H1 (cell line): ENCODE data around the gene UBE2B. TPM values are rescaled to one million over a fixed set of nuclear protein-coding genes. Genes with fewer than 3 reads are reported as not detected.

ENCODE experiments used
- CTCF ChIA-PET: fragments of 300-600 bp; sonication (Branson Sonifier 250); formaldehyde crosslinking; loops from one replicate; lab custom pipeline; 2021; ENCODE audit not compliant: partially characterized antibody; lab: Charles Lee
- POLR2A ChIA-PET: fragments of 300-600 bp; sonication (Branson Sonifier 250); formaldehyde crosslinking; loops from one replicate; lab custom pipeline; 2021; ENCODE audit warnings: inconsistent platforms; ENCODE audit not compliant: partially characterized antibody; lab: Charles Lee
- DNase-seq, 2 experiments: peaks; one replicate each; pipeline versions ENCODE4 v3.0.0 to v3.0.0-alpha.2; 2010 to 2022; ENCODE audit warnings: low spot score in 2 of 2, low read depth in 1 of 2, mixed read lengths in 1 of 2
- FAIRE-seq: peaks from 2 replicates; lab custom pipeline; 2011; peaks lifted over from hg19 to GRCh38; lab: Jason Lieb, UNC
- H2AFZ ChIP-seq: 2 replicates; pipeline ENCODE4 v1.8.1; 2012; ENCODE audit warnings: low read length, inconsistent platforms
- H2AK5ac ChIP-seq: 2 replicates; pipeline ENCODE4 v1.6.1; 2013; ENCODE audit warnings: low read depth, low read length
- H2BK120ac ChIP-seq: replicated peaks from 2 replicates; pipeline ENCODE3; 2013; ENCODE audit warnings: low read depth, low read length, inconsistent platforms
- H2BK12ac ChIP-seq: 2 replicates; pipeline ENCODE4 v1.6.1; 2013; ENCODE audit warnings: low read depth, low read length
- H2BK15ac ChIP-seq: 2 replicates; pipeline ENCODE4 v1.6.1; 2013; ENCODE audit warnings: low read length
- H2BK20ac ChIP-seq: 2 replicates; pipeline ENCODE4 v1.6.1; 2013; ENCODE audit warnings: low read length
- H2BK5ac ChIP-seq: 2 replicates; pipeline ENCODE4 v1.6.1; 2013; ENCODE audit warnings: low read depth, low read length
- H3K14ac ChIP-seq: 2 replicates; pipeline ENCODE4 v1.6.1; 2013; ENCODE audit warnings: inconsistent platforms; ENCODE audit not compliant: insufficient read length
- H3K18ac ChIP-seq: 2 replicates; pipeline ENCODE4 v1.6.1; 2013; ENCODE audit warnings: low read length; ENCODE audit errors: extremely low read depth
- H3K23ac ChIP-seq: 2 replicates; pipeline ENCODE4 v1.6.1; 2013; ENCODE audit warnings: inconsistent platforms; ENCODE audit not compliant: insufficient read length
- H3K23me2 ChIP-seq: 2 replicates; pipeline ENCODE4 v1.6.1; 2013; ENCODE audit warnings: low read depth, low read length
- H3K27ac ChIP-seq: 2 replicates; pipeline ENCODE4 v1.6.1; 2011; ENCODE audit warnings: low read depth, low read length, inconsistent platforms
- H3K27me3 ChIP-seq, 4 experiments: replicated peaks in 1 of 4; 1 replicate in 1 of 4; 2 replicates in 3 of 4; pipeline versions ENCODE4 v1.6.1 to v1.8.1; 2011 to 2013; ENCODE audit warnings: low read length in 3 of 4, mild to moderate bottlenecking in 3 of 4, inconsistent platforms in 2 of 4, mixed read lengths in 2 of 4, moderate library complexity in 1 of 4; ENCODE audit not compliant: control insufficient read depth in 3 of 4, insufficient read depth in 3 of 4; ENCODE audit errors: extremely low read depth in 1 of 4
- H3K36me3 ChIP-seq, 4 experiments: 2 replicates each; pipeline versions ENCODE4 v1.6.1 to v1.8.1; 2011 to 2013; ENCODE audit warnings: mild to moderate bottlenecking in 4 of 4, low read length in 3 of 4, moderate library complexity in 2 of 4, control low read depth in 1 of 4, inconsistent platforms in 1 of 4; ENCODE audit not compliant: insufficient read depth in 4 of 4, control insufficient read depth in 2 of 4
- H3K4ac ChIP-seq: replicated peaks from 2 replicates; pipeline ENCODE3; 2013; ENCODE audit warnings: low read length, low read depth, mixed read lengths, inconsistent platforms; ENCODE audit not compliant: insufficient read length
- H3K4me1 ChIP-seq, 4 experiments: replicated peaks in 1 of 4; 1 replicate in 1 of 4; 2 replicates in 3 of 4; pipeline versions ENCODE4 v1.6.1 to v1.8.1; 2011 to 2013; ENCODE audit warnings: low read length in 3 of 4, inconsistent platforms in 2 of 4, mixed read lengths in 1 of 4; ENCODE audit not compliant: insufficient read depth in 4 of 4, control insufficient read depth in 3 of 4
- H3K4me2 ChIP-seq, 2 experiments: 2 replicates each; pipeline versions ENCODE4 v1.6.1 to v1.8.1; 2011 to 2013; ENCODE audit warnings: low read depth in 2 of 2, low read length in 2 of 2, control low read depth in 1 of 2, inconsistent platforms in 1 of 2, mild to moderate bottlenecking in 1 of 2; ENCODE audit not compliant: insufficient read depth in 1 of 2
- H3K4me3 ChIP-seq, 4 experiments: fragments of 200-600, 300-600 bp in 1 of 4; sonication (generic), shearing (Covaris generic), sonication (Bioruptor Twin) in 1 of 4; 2 replicates each; pipeline versions ENCODE4 v1.5.1 to v1.8.1; 2011 to 2016; ENCODE audit warnings: low read length in 4 of 4, low read depth in 3 of 4, control low read depth in 2 of 4, inconsistent platforms in 2 of 4, mild to moderate bottlenecking in 2 of 4, mixed read lengths in 1 of 4, moderate library complexity in 1 of 4; ENCODE audit not compliant: insufficient read depth in 2 of 4; ENCODE audit errors: extremely low read depth in 1 of 4
- H3K56ac ChIP-seq: replicated peaks from 2 replicates; pipeline ENCODE3; 2013; ENCODE audit warnings: low read depth, mild to moderate bottlenecking, mixed read lengths, low read length, inconsistent platforms; ENCODE audit not compliant: insufficient read length
- H3K79me1 ChIP-seq: 2 replicates; pipeline ENCODE4 v1.6.1; 2013; ENCODE audit warnings: low read depth, low read length, control low read depth
- H3K79me2 ChIP-seq, 2 experiments: 2 replicates each; pipeline versions ENCODE4 v1.6.1 to v1.8.1; 2012 to 2013; ENCODE audit warnings: low read length in 2 of 2, mild to moderate bottlenecking in 2 of 2, inconsistent platforms in 1 of 2; ENCODE audit not compliant: insufficient read depth in 2 of 2, control insufficient read depth in 1 of 2
- H3K9ac ChIP-seq, 4 experiments: replicated peaks in 1 of 4; 1 replicate in 1 of 4; 2 replicates in 3 of 4; pipeline versions ENCODE4 v1.6.1 to v1.8.1; 2011 to 2013; ENCODE audit warnings: low read depth in 3 of 4, low read length in 3 of 4, control low read depth in 2 of 4, mild to moderate bottlenecking in 2 of 4, moderate library complexity in 2 of 4, inconsistent platforms in 1 of 4; ENCODE audit errors: extremely low read depth in 1 of 4
- H3K9me3 ChIP-seq, 2 experiments: 2 replicates each; pipeline versions ENCODE4 v1.6.1 to v1.8.1; 2012 to 2013; ENCODE audit warnings: mild to moderate bottlenecking in 2 of 2, moderate library complexity in 2 of 2, control low read depth in 1 of 2, inconsistent platforms in 1 of 2, low read depth in 1 of 2, low read length in 1 of 2, mixed read lengths in 1 of 2; ENCODE audit not compliant: insufficient read depth in 2 of 2
- H4K20me1 ChIP-seq, 2 experiments: replicated peaks in 1 of 2; 2 replicates each; pipeline versions ENCODE3 to v1.8.1; 2011 to 2013; ENCODE audit warnings: inconsistent platforms in 2 of 2, low read length in 2 of 2, mild to moderate bottlenecking in 1 of 2; ENCODE audit not compliant: insufficient read depth in 2 of 2, control insufficient read depth in 1 of 2
- H4K5ac ChIP-seq: 2 replicates; pipeline ENCODE4 v1.6.1; 2013; ENCODE audit warnings: low read length, low read depth, mixed read lengths, inconsistent platforms; ENCODE audit not compliant: insufficient read length
- H4K8ac ChIP-seq: 2 replicates; pipeline ENCODE4 v1.8.0; 2013; ENCODE audit warnings: mild to moderate bottlenecking, moderate library complexity, low read length, inconsistent platforms; ENCODE audit not compliant: insufficient read depth; ENCODE audit errors: extremely low read depth
- H4K91ac ChIP-seq: replicated peaks from 2 replicates; pipeline ENCODE3; 2013; ENCODE audit warnings: low read length, mixed read lengths, inconsistent platforms; ENCODE audit not compliant: insufficient read length
- ATF3 ChIP-seq: IDR thresholded peaks from 2 replicates; pipeline ENCODE4 v1.6.1; 2011; ENCODE audit warnings: low read depth, mild to moderate bottlenecking, low read length; ENCODE audit not compliant: insufficient read depth
- POU5F1 ChIP-seq: IDR thresholded peaks from 2 replicates; pipeline ENCODE4 v1.6.1; 2011; ENCODE audit warnings: low read depth, mild to moderate bottlenecking, low read length, moderate library complexity
- USF2 ChIP-seq: IDR thresholded peaks from 2 replicates; pipeline ENCODE4 v1.6.1; 2011; ENCODE audit warnings: low read length, improper control_type of control experiment
- WGBS, 2 experiments: shearing (Covaris generic) in 1 of 2; methylation state at CpG; one replicate each; pipeline versions ENCODE4 v1.1.6 to v1.1.7; 2013 to 2015; ENCODE audit warnings: low lambda C conversion rate in 2 of 2, mixed read lengths in 2 of 2, inconsistent platforms in 1 of 2, low coverage in 1 of 2, missing lambda C conversion rate in 1 of 2; ENCODE audit not compliant: insufficient replicate concordance in 2 of 2, insufficient coverage in 1 of 2, insufficient read length in 1 of 2; ENCODE audit errors: extremely low coverage in 1 of 2, missing lambda C conversion rate in 1 of 2; 5-methylcytosine and 5-hydroxymethylcytosine counted together
- polyA plus RNA-seq, 7 experiments: library from polyadenylated mRNA; depleted of rRNA in 3 of 7; stranded (reverse) in 5 of 7; unstranded in 2 of 7; fragments of >200 nt in 5 of 7; fragments of 200-250 nt in 2 of 7; gene quantifications; 1 replicate in 5 of 7; 2 replicates in 1 of 7; 4 replicates in 1 of 7; pipeline versions ENCODE4 v1.2.1 to v1.2.3, GENCODE V29; 2011 to 2013; ENCODE audit warnings: missing spikeins in 2 of 7, mixed read lengths in 2 of 7
- total RNA-seq: library from RNA; stranded (reverse); fragmentation: NEBNext Ultra II Directional; extraction: Animal tissue kit (Norgen Biotek cat#: 25700); gene quantifications from 2 replicates; pipeline ENCODE4 v1.2.1, GENCODE V29; 2021

The UBE2B gene
- total and polyA plus RNA-seq, 2 of the 8 experiments (the other 6 are each of a cell fraction or from before 2014, with no cell fraction given), result 15.9 to 46.8 TPM

DNA sequence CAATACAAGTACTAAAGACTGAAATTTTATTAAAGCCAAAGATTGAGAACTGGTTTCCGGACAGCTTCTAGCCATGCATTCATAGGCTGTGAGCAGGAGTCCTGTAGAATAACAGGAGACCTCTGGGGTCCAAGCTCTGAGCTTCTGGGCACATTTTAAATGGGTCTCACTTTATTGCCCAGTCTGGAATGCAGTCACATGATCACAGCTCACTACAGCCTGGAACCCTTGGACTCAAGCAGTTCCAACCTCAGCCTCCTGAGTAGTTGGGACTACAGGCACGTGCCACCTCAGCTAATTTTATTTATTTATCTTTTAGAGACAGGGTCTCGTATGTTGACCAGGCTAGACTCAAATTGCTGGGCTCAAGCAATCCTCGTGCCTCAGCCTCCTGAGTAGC, 24.9 kb downstream of the UBE2B start:
- H3K23ac ChIP-seq, result no peak overlapping the region
- no peak overlapping the region for H3K4me3 ChIP-seq
- no peak overlapping the region for H3K4ac ChIP-seq
- H2BK15ac ChIP-seq, result no peak overlapping the region
- POLR2A ChIA-PET, result interaction anchor here (0.7 to 6.7 kb wide), 11 partner anchors 8 to 220 kb away, joined by 3 to 51 read pairs (median 7); partner anchors contain the start of genes CDKN2AIPNL and UBE2B
- H3K27me3 ChIP-seq, result no peaks in the 10 kb centered on the region
- H3K79me2 ChIP-seq, result no peaks in the 10 kb centered on the region
- H4K8ac ChIP-seq, result no peak overlapping the region
- FAIRE-seq (no peak), DNase-seq (no peak)
- H2BK12ac ChIP-seq, result no peak overlapping the region
- H2AK5ac ChIP-seq, result no peak overlapping the region
- H3K27ac ChIP-seq, result no peak overlapping the region
- no peak overlapping the region for H2BK120ac ChIP-seq
- no peak overlapping the region for H2BK20ac ChIP-seq
- H3K56ac ChIP-seq, result no peak overlapping the region
- no peaks in the 10 kb centered on the region for H3K9me3 ChIP-seq
- H4K91ac ChIP-seq, result no peak overlapping the region
- peaks cover 6 to 44% (median 19%) of the 10 kb centered on the region in 4 experiments; a peak in 6 of 8 replicates for H3K36me3 ChIP-seq
- H3K14ac ChIP-seq, result no peak overlapping the region
- H3K4me1 ChIP-seq, result no peaks in the 10 kb centered on the region
- H3K23me2 ChIP-seq, result no peaks in the 10 kb centered on the region
- no peak overlapping the region for H2BK5ac ChIP-seq
- TF ChIP-seq POU5F1 (no peak), USF2 (no peak), ATF3 (no peak)
- TF ChIP-seq, all 59 proteins: peak for 0
- H3K4me2 ChIP-seq, result no peak overlapping the region
- H4K20me1 ChIP-seq, result peaks cover 0 to 2% of the 10 kb centered on the region in 2 experiments
- no peak overlapping the region for H3K9ac ChIP-seq
- CTCF ChIA-PET, result interaction anchor here (0.6 to 3.4 kb wide), 13 partner anchors 8 to 193 kb away, joined by 3 to 24 read pairs (median 4); partner anchors contain the start of gene CDKN2AIPNL
- no peaks in the 10 kb centered on the region for H3K79me1 ChIP-seq
- no peak overlapping the region for H2AFZ ChIP-seq
- 91% methylated on average over 4 of the region's 4 CpGs; no CpG with 5 or more reads in 1 of the 2 experiments for WGBS, 2 experiments
- no peak overlapping the region for H3K18ac ChIP-seq
- H4K5ac ChIP-seq, result no peak overlapping the region
